HG02943 (cell line): ENCODE data around the gene MTA1.

Source experiments
- ATAC-seq: cut with Tn5 transposase; IDR thresholded peaks from one replicate; pipeline ENCODE4 v1.9.1; 2021; ENCODE audit warnings: mild to moderate bottlenecking, low read depth, moderate library complexity; ENCODE audit not compliant: unreplicated experiment

MTA1 gene

DNA sequence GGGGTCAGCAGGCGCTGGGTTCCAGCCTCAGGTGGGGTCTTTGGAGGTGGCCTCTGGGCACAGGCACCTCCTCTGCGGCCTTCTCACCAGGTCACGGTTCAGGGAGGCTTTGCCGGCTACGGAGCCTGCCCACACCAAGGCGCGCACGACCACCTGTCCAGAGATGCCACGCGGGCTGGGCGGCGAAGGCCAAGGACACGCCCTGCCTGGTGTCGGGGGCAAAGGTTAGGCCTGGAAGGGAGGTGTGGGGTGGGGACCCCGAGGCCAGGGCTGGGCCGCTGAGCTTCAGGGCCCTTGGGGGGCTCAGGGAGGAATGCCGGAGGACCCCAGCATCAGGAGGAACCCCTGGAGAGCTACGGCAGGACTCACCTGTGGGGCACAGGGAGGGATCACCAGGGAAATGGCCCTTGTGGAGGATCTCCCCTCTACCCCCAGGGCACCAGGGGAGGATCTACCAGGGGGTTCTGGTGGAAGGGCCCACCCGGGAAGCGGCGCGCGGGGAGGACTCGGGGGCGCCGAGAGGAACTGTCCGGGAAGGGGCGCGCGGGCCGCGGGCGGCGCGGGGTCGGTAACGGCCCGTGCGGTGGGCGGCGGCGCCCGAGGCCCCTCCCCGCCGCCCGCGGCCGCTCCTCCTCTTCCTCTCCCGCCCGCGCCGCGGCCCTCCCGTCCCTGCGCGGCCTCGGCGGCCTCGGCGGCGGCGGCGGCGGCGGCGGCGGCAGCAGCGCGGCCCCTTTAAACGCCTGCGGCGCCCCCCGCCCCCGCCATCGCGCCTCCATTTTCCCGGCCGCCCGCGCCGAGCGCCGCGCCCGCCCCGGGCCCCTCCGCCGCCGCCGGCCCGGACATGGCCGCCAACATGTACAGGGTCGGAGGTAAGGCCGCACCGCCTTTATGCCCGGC lies at the start of gene MTA1:
TSS of gene MTA1 (plus strand) at position 633 of the 897 bp plus-strand sequence. CDS start at position 842, 209 bp downstream.
- ATAC-seq: no peak

DNA sequence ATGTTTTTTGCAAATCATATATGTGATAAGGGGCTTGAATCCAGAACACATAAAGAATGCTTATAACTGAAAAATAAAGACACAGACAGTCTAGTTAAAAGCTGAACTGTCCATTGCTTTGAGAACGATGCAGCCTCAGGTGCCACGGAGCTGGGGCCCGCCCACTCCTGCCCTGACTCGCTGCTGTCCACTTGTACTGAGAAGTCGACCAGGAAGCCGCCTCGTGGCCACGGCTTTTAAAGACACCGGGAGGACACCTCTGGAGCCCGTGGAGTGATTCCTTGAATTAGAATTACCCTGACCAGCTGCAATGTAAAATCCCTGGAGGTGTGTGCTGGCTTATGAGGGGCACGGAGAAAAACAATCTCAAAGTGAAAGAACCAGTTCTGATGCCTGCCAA lies 45.2 kb upstream of the MTA1 start:
- ATAC-seq: no peak

GRCh38 chr14:105375635-105376057 lies 44.0 kb upstream of the MTA1 start:
- ATAC-seq: no peak

GRCh38 chr14:105376521-105377440 lies 42.8 kb upstream of the MTA1 start:
- ATAC-seq: no peak

- ATAC-seq: no peak
Measured at GRCh38 chr14:105377555-105378182, 42.0 kb upstream of the MTA1 start.

GRCh38 chr14:105378199-105378598 lies 41.4 kb upstream of the MTA1 start:
- ATAC-seq: no peak

DNA sequence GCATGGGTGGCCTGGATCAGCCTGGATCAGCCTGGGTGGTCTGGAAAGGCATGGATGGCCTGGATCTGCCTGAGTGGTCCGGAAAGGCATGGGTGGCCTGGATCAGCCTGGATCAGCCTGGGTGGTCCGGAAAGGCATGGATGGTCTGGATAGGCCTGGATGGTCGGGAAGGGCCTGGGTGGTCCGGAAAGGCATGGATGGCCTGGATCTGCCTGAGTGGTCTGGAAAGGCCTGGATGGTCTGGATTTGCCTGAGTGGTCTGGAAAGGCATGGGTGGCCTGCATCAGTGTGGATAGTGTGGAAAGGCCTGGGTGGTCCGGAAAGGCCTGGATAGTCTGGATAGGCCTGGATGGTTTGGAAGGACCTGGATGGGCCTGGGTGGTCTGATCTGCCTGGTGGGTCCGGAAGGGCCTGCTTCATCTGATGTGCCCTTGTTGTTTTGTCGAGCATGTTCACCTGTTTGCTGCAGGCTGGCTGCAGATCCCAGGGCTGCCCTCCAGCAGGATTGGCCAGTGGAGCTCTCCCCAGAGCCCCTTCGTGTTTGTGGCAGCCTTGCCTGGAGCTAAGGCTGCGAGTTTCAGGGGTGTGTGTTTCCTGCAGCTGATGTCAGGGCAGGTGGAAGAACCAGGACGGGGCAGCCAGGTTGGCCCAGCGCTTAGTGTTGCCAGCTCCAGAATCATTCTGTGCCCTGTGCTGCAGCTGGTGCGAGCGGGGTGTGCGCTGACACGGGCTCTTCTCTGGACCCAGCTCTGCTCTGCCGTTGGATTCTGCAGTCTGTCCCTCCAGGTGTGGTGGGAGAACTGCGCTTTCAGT lies 40.5 kb upstream of the MTA1 start:
- ATAC-seq: no peak

GRCh38 chr14:105379946-105380345 lies 39.7 kb upstream of the MTA1 start:
- ATAC-seq: no peak

DNA sequence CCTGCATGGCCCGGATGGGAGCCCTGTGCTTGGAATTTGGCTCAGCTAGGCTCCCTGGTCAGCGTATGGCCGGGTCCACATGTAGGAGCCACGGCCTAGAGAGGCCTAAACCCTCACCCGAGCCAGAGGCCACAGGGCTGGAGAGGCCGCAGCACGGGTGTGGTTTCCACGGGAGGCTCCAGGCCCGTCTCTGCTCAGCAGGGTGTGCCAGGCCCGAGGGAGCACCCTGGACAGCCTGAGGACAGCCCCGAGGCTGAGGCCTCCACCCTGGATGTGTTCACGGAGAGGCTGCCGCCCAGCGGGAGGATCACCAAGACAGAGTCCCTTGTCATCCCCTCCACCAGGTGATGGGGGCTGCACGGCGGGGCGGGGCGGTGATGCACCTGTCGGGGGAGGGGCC lies 38.9 kb upstream of the MTA1 start:
- ATAC-seq: no peak

- no peak for ATAC-seq
Measured at GRCh38 chr14:105381446-105382342, 37.9 kb upstream of the MTA1 start.

GRCh38 chr14:105382343-105383082 lies 37.1 kb upstream of the MTA1 start:
- ATAC-seq: no peak

- no peak for ATAC-seq
Measured at GRCh38 chr14:105383083-105383730, 36.4 kb upstream of the MTA1 start.

DNA sequence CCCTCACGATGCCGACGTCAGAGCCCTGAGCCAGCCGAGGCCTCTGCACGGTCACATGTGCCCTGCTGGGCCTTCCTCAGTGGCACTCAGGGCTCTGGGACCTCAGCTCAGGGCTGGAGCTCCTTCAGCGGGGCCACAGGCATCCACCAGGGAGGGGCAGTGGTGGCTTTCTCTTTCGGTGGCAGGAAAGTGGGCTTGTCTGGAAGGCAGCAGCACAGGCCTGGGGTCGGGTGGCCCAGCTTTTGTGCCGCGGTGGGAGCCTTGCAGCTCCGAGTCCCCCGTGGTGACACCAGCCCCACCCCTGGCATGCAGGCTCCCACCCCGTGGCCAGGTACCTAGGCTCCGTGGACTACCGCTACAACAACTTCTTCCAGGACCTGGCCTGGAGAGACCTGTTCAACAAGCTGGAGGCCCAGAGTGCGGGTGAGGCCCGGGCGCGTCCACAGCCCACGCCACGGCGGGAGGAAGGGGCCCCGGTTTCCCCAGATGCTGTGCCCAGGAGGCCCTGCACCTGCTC lies 35.5 kb upstream of the MTA1 start:
- ATAC-seq: no peak

GRCh38 chr14:105384605-105385321 lies 34.9 kb upstream of the MTA1 start:
- ATAC-seq: no peak

DNA sequence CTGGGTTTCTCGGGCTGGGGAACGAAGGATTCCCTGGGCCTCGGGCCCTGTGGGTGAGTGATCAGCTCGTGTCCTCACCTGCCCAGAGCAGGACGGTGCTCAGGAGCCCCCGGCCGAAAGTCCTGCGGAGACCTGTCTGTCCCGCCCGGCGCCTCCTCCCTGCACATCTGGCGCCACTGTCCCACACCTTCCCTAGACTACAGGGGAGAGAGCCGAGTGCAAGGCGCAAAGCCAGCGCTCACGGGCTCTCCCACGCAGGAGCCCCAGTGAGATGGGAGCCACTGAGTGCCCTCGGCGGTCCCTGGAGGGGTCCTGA lies 34.3 kb upstream of the MTA1 start:
- ATAC-seq: no peak

DNA sequence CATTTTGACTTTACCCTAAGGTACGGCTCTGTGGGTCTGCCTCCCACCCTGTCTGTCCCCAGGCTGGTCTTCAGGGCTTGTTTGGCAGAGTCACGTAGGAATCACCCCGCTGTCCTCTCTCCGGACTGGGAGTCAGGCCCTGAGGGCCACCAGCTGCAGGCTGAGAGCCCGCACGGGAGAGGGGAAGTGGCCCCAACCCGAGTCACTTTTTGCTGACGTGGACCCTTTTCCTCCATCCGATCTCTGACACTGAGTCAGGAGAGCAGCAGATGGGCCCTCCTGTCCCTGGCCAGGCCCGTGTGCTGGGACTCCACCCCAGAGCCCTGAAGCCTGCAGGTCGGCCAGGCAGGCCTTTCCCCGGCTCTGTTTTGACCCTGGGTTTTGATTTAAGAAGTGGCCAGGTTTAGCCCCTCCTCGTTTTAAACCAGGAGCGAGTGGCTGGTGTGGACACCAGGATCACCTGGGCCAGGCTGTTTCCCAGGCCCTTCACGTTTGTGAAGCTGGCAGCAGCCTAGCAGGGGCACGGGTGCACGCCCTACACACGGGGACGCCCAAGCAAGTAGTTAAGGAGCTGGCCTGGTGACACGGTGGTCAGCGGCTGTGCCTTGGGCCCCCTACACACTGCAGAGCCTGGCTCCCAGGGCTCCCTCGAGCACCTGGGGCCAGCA lies 33.8 kb upstream of the MTA1 start:
- ATAC-seq: no peak
